C4-2B (cell line): Measurements from ENCODE around the gene MVB12B.

Experiments used
- CTCF ChIP-seq: fragments of 450-650 bp; conservative IDR thresholded peaks from 2 replicates; pipeline ENCODE4 v1.5.1; 2017; ENCODE audit warnings: mild to moderate bottlenecking
- ZFX ChIP-seq: fragments of 450-650 bp; IDR thresholded peaks from 2 replicates; pipeline ENCODE4 v1.6.1; 2017

- TF ChIP-seq CTCF (no peak), ZFX (no peak)
Measured at GRCh38 chr9:126496781-126497659, 170.4 kb downstream of the MVB12B start.
